ENCODE measurements around the gene RSPH3.

GRCh38 chr6:158987657-158988056, 12.3 kb downstream of the RSPH3 start:
- TF ChIP-seq, protein P1, sequence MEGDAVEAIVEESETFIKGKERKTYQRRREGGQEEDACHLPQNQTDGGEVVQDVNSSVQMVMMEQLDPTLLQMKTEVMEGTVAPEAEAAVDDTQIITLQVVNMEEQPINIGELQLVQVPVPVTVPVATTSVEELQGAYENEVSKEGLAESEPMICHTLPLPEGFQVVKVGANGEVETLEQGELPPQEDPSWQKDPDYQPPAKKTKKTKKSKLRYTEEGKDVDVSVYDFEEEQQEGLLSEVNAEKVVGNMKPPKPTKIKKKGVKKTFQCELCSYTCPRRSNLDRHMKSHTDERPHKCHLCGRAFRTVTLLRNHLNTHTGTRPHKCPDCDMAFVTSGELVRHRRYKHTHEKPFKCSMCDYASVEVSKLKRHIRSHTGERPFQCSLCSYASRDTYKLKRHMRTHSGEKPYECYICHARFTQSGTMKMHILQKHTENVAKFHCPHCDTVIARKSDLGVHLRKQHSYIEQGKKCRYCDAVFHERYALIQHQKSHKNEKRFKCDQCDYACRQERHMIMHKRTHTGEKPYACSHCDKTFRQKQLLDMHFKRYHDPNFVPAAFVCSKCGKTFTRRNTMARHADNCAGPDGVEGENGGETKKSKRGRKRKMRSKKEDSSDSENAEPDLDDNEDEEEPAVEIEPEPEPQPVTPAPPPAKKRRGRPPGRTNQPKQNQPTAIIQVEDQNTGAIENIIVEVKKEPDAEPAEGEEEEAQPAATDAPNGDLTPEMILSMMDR (IDR thresholded peaks at IDR 0.05; ENCODE audit: low read depth, low read length, missing input control), result no peak
- no peak for TF ChIP-seq GABPA (IDR thresholded peaks at IDR 0.05 in 1 of 2, conservative IDR thresholded peaks at IDR 0.05 in 1 of 2)
- no peak for TF ChIP-seq ZBTB33 (IDR thresholded peaks at IDR 0.05)
- no peak for TF ChIP-seq RAD21 (IDR thresholded peaks at IDR 0.05)
- no peak for TF ChIP-seq TAF1 (conservative IDR thresholded peaks at IDR 0.05)
- no peak for TF ChIP-seq JUND (IDR thresholded peaks at IDR 0.05)
- no peak for TF ChIP-seq REST (IDR thresholded peaks at IDR 0.05)
- TF ChIP-seq YY1 (IDR thresholded peaks at IDR 0.05), result no peak
- TF ChIP-seq, protein P2, sequence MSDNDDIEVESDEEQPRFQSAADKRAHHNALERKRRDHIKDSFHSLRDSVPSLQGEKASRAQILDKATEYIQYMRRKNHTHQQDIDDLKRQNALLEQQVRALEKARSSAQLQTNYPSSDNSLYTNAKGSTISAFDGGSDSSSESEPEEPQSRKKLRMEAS (IDR thresholded peaks at IDR 0.05), result no peak

Data from liver (tissue), 3 donors.